ENCODE measurements around the gene SMIM20.

SMIM20 gene

DNA sequence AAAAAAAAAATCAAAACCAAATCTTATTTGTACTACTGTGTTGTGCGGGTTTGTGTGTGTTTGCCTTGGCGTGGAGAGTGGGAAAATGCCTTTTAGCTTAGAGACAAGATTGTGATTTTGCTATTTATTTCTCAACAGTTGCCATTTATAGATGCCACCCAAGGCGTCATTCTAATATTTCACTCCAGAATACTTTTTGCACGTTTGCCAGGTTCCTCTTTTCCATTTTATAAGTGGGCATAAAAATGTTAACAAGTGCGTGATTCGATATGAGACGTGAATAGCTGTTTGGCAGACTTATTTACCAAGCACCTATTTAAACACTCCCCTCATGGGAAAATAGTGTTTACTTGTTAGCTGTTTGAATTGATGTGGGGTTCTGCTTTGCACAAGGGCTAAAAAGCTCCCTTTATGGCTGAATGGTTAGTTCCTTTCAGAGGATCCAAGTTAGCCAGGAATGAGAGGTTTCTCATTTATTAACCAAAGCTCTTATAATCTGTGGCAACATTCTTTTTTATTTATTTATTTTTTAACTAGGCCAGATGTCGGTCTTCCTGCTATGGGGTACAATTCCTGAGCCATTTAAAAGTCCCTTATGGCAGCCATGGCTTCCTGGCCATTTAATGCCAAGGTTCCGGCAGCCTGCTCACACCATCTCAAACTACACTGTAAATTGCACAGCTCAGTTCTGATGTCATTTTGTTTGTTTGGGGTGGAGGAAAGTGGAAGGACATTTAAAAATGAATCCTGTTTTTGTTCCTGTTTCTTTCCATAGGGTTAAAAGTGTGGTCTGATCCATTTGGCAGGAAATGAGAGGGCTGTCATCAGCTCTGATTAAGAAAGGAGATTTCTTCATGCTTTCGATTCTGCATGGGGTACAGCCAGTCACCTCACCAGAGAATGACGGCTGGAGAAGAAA, 14.6 kb downstream of the SMIM20 start:
- peak; percentile 81 for DNase-seq

DNA sequence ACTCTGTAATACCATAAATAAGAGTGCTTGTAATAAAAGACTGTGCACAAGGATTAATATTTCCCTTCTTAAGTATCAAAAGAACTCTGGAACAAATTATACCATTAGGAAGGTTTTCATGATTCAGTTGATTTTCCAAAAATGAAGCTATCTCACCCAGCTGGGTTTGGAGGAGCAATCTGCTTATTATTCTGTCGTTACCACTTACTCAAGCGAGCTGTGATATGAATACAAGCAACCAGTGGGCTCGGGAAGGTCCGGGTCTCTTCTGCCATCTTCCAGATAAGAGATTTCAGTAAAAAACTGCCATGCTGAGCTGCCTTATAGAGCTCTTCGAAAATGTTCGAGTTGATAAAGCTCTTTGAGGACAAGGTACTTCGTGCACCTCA, 15.3 kb downstream of the SMIM20 start:
- DNase-seq, result no peak

DNA sequence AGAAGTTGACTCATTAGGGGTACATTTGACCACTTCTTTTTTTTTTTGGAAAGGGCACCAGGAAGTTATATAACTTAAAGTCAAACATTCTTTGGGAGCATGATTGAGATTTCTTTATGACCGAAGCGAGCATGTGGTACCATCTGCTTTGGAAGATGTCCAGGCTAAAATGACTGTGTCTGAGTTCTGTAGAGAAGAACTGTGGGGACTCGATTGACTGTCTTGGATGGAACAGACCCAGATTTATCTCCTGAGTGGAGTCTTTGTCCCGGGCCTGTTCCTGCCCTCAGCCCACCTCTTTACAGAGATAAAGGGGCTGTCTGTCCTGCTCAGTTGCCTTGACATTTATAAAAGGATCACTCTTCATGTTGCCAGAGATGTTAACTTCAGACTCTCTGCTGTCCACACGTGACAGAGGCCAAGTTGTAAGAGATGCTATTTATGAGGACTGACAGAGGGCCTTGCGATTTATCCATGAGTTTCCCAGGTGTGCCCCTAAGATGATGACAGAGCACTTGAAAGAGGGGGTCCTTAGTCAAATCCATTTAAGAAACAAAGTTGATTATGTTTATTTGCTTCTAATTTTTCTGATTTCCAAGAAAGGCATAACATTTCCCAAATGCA, 16.8 kb downstream of the SMIM20 start:
- no peak for DNase-seq

GRCh38 chr4:25936696-25937095, 22.7 kb downstream of the SMIM20 start:
- no peak for DNase-seq

DNA sequence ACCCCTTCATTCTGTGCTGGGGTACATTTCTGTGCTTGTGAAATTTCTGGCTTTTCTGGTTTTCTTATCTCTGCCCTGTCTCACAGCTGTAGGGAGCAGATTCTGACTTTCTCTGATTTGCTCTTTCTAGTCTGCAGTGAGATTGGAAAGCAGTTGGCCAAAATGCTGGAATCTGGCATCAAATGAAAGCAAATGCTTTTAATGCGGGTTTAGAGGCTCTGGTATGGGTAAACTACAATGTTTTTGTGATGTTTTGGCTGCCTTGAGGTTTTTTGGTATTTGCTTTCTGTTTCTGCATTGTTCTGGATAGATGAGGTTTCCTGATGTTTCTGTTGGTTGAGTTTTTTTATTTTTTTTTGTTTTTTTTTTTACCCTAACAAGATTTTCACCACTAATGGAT, 23.8 kb downstream of the SMIM20 start:
- DNase-seq, result peak; percentile 64

DNA sequence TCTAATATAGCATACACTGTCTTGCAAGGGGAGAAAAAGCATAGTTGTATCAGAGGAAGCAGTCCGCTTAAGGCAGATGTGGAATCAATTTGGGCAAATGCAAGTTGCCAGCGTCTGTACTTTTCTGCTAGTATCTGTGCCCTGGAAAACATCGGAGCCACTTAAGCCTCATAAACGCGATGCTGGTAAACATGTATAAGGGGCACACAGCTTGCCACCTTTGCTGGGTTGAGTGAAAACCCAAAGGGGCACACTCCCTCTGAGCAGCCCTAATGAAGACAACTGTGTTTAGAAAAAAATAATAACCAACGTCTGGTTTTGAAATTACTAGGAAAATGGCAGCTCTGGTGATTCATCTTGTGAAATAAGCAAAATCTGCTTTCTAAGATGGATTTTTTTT, 24.3 kb downstream of the SMIM20 start:
- no peak for DNase-seq

GRCh38 chr4:25938787-25939186, 24.8 kb downstream of the SMIM20 start:
- peak; percentile 84 for DNase-seq

DNA sequence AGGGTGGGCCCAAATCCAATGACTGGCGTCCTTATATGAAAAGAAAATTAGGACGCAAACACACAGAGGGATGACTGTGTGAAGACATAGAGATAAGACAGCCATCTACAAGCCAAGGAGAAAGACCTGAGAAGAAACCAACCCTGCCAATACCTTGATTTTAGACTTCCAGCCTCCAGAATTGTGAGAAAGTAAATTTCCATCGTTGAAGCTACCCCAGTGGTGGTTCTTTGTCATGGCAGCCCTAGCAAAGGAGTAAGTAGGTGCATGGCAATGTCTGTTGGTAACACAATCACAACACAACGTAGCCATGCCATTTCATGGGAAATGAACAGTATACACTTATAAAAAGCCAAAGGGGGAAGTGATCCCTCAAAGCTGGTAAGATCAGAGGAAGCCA, 25.3 kb downstream of the SMIM20 start:
- no peak for DNase-seq

DNA sequence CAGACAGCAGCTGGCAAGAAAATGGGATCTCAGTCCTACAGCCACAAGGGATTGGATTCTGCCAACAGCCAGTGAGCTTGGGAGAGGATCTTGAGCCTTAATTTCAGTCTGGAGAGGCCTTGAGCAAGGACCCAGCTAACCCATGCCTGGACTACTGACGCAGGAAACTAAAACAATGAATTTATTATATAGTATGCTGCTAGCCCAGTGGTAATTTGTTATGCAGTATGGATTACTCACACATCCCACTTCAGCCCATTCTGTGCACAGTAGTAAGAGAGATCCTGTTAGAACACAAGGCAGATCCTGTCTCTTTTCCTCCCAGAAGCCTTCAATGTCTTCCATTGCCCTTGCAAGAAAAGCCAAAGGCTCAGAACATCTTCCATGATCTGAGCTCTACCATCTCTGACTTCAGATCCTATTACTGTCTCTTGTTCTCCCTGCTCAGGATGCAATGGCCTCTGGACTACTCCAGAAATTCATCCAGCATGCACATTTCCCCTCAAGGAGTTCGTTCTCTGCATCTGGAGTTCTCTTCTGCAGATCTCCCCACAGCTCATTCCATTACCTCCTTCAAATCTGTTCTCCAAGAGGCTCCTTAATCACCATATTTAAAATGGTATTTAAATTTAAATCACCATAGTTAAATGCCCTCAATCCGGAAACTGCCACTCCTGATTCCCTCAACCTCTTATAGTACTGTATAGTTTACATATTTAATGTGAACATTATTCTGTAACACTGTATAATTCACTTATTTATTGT, 27.6 kb downstream of the SMIM20 start:
- no peak for DNase-seq

- DNase-seq, result peak; percentile 69
These were observed 29.3 kb downstream of the SMIM20 start for GRCh38 chr4:25943312-25943711.

DNA sequence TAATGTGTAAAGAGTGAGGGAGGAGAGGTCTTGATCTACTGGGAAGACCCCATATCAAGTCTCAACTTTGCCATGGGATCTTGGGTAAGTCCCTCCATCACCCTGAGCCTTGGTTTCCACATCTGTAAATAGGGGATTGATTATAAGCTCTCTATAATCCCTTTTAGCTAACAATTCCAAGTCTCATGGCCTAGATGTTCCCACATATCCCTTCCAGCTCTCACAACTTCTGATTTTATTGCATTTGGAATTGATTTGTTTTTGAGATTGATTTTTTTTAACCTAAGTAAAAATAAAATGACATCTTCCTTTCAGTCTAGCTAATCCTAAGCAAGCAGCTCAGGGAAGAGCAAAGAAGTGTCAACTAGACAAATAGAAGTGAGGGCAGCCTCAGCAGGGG, 29.8 kb downstream of the SMIM20 start:
- no peak for DNase-seq

DNA sequence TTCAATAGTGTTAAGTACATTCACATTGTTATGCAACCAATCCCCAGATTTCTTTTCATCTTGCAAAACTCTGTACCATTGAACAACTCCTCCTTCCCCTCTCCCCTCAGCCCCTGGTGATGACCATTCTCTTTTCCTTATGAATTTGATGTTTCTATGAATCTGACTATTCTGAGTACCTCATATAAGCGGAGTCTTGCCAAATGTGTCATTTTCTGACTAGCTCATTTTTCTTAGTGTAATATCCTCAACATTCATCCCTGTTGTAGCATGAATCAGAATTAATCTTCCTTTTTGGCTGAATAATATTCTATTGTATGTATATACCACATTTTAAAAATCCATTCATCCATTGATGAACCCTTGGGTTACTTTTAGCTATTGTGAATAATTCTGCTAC, 34.0 kb downstream of the SMIM20 start:
- peak; percentile 19 for DNase-seq

- no peak for DNase-seq
These were observed 35.2 kb downstream of the SMIM20 start for GRCh38 chr4:25949173-25949748.

DNA sequence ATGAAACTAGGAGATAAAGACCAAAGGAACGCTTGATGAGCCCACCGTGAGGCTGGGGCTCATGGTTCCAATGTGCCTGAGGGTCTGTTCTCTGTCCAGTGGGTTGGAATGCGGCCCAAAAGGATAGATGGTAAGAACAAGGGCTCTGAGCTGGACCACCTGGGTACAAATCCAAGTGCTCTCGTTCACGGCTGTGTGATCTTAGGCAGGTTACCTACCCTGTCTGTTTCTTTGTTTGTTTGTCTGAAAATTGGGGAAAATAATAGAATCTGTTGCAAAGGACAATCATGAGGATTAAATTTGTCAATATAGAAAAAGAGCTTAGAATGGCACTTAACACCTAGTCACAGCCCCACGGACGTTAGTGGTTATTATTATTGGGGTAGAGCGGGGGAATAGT, 36.0 kb downstream of the SMIM20 start:
- DNase-seq, result no peak

DNA sequence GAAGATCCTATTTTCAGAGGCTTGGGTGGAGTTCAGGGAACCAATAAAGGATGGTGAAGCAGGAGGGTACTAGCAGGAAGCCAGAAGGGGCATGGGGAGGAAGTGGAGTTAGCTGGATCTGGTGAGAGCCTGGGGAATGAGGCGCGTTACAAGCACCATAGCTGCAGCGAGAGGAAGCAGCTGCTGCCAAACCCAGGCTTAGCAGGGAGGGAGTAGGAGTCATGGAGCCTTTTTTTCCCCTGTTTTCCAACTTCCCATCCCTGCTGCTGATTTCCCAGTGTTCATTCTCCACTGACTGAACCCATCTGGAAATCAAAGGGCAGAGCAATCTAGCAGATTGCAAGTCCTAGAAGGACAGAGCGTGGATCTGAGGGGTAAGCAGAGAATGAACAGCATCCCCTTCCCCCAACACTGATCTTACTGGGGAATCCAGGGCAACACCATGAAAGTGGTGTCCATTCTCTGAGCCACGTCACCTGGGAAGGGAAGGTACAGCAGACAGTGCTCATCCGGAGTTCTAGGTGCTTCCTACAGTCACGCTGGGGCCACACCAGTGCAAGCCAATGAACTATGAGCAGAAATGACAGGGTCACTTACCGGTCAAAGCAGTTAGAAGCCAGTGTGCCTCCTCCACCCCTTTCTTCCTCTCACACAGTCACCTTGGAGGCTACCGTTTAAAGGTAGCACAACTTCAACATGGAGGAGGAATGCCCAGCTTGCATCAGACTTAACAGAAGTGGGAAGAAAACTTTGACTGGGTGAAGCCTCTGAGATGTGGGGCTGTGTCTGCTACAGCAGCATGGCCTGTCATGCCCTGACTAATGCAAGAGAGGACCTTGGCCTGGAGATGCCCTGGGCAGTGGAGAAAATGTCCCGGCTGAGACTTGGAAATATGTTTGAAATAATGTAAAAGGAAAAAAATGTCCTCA, 36.7 kb downstream of the SMIM20 start:
- DNase-seq, result no peak

- DNase-seq, result no peak
These were observed 37.5 kb downstream of the SMIM20 start for GRCh38 chr4:25951390-25951952.

GRCh38 chr4:25953740-25954139, 39.7 kb downstream of the SMIM20 start:
- peak; percentile 48 for DNase-seq

- DNase-seq, result no peak
These were observed 40.4 kb downstream of the SMIM20 start for GRCh38 chr4:25954293-25954904.

GRCh38 chr4:25955705-25956104, 41.7 kb downstream of the SMIM20 start:
- no peak for DNase-seq

DNA sequence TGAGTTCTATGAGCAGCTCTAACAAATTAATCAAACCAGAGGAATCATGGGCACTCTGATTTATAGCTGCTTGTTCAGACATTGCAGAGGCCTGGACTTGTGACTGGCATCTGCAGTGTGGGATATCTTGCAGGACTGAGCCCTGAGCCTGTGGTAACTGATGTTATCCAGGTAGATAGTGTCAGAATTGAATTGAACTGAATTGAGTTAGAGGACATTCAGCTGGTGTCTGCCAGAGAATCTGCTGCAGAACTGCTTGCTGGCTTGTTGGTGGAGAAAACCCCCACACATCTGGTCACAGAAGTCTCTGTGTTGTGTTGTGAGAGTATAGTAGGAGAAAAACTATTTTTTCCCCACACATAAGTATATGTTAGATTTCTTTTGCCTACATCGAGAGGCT, 42.2 kb downstream of the SMIM20 start:
- no peak for DNase-seq

- DNase-seq, result no peak
These were observed 44.1 kb downstream of the SMIM20 start for GRCh38 chr4:25958110-25958509.

Data from fibroblast of skin of right biceps (primary cell).